ENCODE data around the gene HSPG2.

DNA sequence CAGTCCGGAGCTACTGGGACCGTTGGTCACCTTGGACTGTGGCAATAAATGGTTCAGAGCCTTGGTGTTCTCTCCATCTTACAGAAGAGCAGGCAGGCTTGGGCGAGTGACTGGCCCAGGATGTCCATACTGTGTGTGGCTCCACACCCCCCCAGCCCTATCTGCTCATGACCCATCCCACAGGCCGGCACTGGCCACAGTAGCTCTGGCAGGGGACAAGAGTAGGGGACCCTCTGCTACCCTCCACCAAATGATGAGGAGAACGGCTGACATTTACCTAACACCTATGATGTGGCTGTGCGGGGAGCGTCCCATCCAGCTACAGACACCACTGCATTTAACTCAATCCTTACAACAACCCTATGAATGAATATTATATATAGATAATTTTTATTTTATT, 111.7 kb downstream of the HSPG2 start:
- no peak for TF ChIP-seq POLR2A (IDR thresholded peaks at IDR 0.05)
- TF ChIP-seq, protein P1, sequence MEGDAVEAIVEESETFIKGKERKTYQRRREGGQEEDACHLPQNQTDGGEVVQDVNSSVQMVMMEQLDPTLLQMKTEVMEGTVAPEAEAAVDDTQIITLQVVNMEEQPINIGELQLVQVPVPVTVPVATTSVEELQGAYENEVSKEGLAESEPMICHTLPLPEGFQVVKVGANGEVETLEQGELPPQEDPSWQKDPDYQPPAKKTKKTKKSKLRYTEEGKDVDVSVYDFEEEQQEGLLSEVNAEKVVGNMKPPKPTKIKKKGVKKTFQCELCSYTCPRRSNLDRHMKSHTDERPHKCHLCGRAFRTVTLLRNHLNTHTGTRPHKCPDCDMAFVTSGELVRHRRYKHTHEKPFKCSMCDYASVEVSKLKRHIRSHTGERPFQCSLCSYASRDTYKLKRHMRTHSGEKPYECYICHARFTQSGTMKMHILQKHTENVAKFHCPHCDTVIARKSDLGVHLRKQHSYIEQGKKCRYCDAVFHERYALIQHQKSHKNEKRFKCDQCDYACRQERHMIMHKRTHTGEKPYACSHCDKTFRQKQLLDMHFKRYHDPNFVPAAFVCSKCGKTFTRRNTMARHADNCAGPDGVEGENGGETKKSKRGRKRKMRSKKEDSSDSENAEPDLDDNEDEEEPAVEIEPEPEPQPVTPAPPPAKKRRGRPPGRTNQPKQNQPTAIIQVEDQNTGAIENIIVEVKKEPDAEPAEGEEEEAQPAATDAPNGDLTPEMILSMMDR (IDR thresholded peaks at IDR 0.05) = no peak
